Hepatocyte (in vitro differentiated cells): ENCODE data around the gene ATP1B1.

Source experiments
- EZH2 ChIP-seq: fragments of 200-600 bp; sonication (generic); IDR thresholded peaks from 2 replicates; pipeline ENCODE4 v1.6.1; 2016; ENCODE audit warnings: antibody characterized with exemption, mild to moderate bottlenecking, borderline replicate concordance
- EZH2phosphoT487 ChIP-seq: fragments of 200-600 bp; sonication (generic); IDR thresholded peaks from one replicate; pipeline ENCODE4 v1.6.1; 2018; ENCODE audit warnings: antibody characterized with exemption, mild to moderate bottlenecking, low read depth, moderate library complexity; ENCODE audit not compliant: unreplicated experiment, severe bottlenecking
- TF ChIP-seq, protein P1 (sequence below): fragments of 200-600 bp; sonication (generic); IDR thresholded peaks from 2 replicates; pipeline ENCODE4 v1.5.1; 2016; ENCODE audit warnings: antibody characterized with exemption, mild to moderate bottlenecking; ENCODE audit not compliant: poor library complexity

- TF ChIP-seq, protein P1, sequence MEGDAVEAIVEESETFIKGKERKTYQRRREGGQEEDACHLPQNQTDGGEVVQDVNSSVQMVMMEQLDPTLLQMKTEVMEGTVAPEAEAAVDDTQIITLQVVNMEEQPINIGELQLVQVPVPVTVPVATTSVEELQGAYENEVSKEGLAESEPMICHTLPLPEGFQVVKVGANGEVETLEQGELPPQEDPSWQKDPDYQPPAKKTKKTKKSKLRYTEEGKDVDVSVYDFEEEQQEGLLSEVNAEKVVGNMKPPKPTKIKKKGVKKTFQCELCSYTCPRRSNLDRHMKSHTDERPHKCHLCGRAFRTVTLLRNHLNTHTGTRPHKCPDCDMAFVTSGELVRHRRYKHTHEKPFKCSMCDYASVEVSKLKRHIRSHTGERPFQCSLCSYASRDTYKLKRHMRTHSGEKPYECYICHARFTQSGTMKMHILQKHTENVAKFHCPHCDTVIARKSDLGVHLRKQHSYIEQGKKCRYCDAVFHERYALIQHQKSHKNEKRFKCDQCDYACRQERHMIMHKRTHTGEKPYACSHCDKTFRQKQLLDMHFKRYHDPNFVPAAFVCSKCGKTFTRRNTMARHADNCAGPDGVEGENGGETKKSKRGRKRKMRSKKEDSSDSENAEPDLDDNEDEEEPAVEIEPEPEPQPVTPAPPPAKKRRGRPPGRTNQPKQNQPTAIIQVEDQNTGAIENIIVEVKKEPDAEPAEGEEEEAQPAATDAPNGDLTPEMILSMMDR = no peak
- TF ChIP-seq EZH2phosphoT487 = no peak
- no peak for TF ChIP-seq EZH2
Measured at GRCh38 chr1:169100651-169101088, 5.8 kb upstream of the ATP1B1 start.
